HEK293 (cell line): ENCODE results near the gene METTL23.

ENCODE experiments used
- CTCF ChIA-PET: fragments of 350-600 bp; formaldehyde crosslinking; extraction: SDS; loops from one replicate; lab custom pipeline; 2021; ENCODE audit warnings: antibody characterized with exemption; lab: Yijun Ruan, JAX
- POLR2A ChIA-PET: fragments of 300-600 bp; formaldehyde crosslinking; extraction: SDS; loops from one replicate; lab custom pipeline; 2020; ENCODE audit warnings: antibody characterized with exemption, inconsistent platforms; lab: Yijun Ruan, JAX
- H3K27ac ChIP-seq: fragments of 200-500 bp; sonication (Bioruptor generic); 2 replicates; pipeline ENCODE4 v1.5.1; 2014; ENCODE audit warnings: low read depth, low read length, control low read depth, inconsistent platforms; ENCODE audit errors: extremely low read depth
- H3K36me3 ChIP-seq, 2 experiments: fragments of 200-500 bp in 1 of 2; sonication (Bioruptor generic) in 1 of 2; 1 replicate in 1 of 2; 2 replicates in 1 of 2; pipeline ENCODE4 v1.5.1; 2014 to 2017; ENCODE audit warnings: inconsistent platforms in 2 of 2, low read length in 2 of 2; ENCODE audit not compliant: control insufficient read depth in 2 of 2, insufficient read depth in 1 of 2
- H3K4me1 ChIP-seq: fragments of 200-500 bp; sonication (Bioruptor generic); 2 replicates; pipeline ENCODE4 v1.5.1; 2014; ENCODE audit warnings: mild to moderate bottlenecking, low read length, inconsistent platforms; ENCODE audit not compliant: control insufficient read depth, insufficient read depth
- H3K4me3 ChIP-seq: 2 replicates; pipeline ENCODE4 v1.5.1; 2011; ENCODE audit warnings: low read depth, mild to moderate bottlenecking, control low read depth, low read length, moderate library complexity
- H3K9me3 ChIP-seq: fragments of 200-500 bp; sonication (Bioruptor generic); 2 replicates; pipeline ENCODE4 v1.5.1; 2014; ENCODE audit warnings: low read depth, low read length, inconsistent platforms; ENCODE audit not compliant: control insufficient read depth, insufficient read depth
- RBAK ChIP-seq: fragments of 450-650 bp; formaldehyde crosslinking; IDR thresholded peaks from 2 replicates; pipeline ENCODE4 v1.5.1; 2016; ENCODE audit warnings: missing biosample characterization, missing genetic modification characterization
- ZNF354C ChIP-seq: fragments of 450-650 bp; formaldehyde crosslinking; IDR thresholded peaks from 2 replicates; pipeline ENCODE4 v1.5.1; 2016; ENCODE audit warnings: missing biosample characterization, missing genetic modification characterization, low read depth, borderline replicate concordance
- ZNF530 ChIP-seq: fragments of 450-650 bp; formaldehyde crosslinking; IDR thresholded peaks from 2 replicates; pipeline ENCODE4 v1.5.1; 2016; ENCODE audit warnings: low read depth, missing biosample characterization, missing genetic modification characterization
- ZNF600 ChIP-seq: fragments of 450-650 bp; formaldehyde crosslinking; IDR thresholded peaks from 2 replicates; pipeline ENCODE4 v1.5.1; 2016; ENCODE audit warnings: missing biosample characterization, missing genetic modification characterization
- ZNF658 ChIP-seq: fragments of 450-650 bp; formaldehyde crosslinking; IDR thresholded peaks from 2 replicates; pipeline ENCODE4; 2016; ENCODE audit warnings: missing biosample characterization, missing genetic modification characterization
- ZNF677 ChIP-seq: fragments of 450-650 bp; IDR thresholded peaks from 2 replicates; pipeline ENCODE4 v1.5.0; 2018; ENCODE audit warnings: missing biosample characterization, mild to moderate bottlenecking, missing genetic modification characterization, moderate library complexity
- ZNF701 ChIP-seq: fragments of 450-650 bp; formaldehyde crosslinking; IDR thresholded peaks from 2 replicates; pipeline ENCODE4 v1.5.1; 2016; ENCODE audit warnings: missing biosample characterization, missing genetic modification characterization
- ZSCAN30 ChIP-seq: fragments of 450-650 bp; IDR thresholded peaks from 2 replicates; pipeline ENCODE4 v1.5.1; 2018; ENCODE audit warnings: missing biosample characterization, mild to moderate bottlenecking, missing genetic modification characterization, moderate library complexity
- TF ChIP-seq, protein P1 (sequence below): fragments of 450-650 bp; formaldehyde crosslinking; IDR thresholded peaks from 2 replicates; pipeline ENCODE4 v1.5.1; 2016; ENCODE audit warnings: missing biosample characterization, missing genetic modification characterization, borderline replicate concordance
- TF ChIP-seq, protein P2 (sequence below): fragments of 450-650 bp; formaldehyde crosslinking; IDR thresholded peaks from 2 replicates; pipeline ENCODE4 v1.5.1; 2016; ENCODE audit warnings: missing biosample characterization, missing genetic modification characterization
- TF ChIP-seq, protein P3 (sequence below): fragments of 450-650 bp; formaldehyde crosslinking; IDR thresholded peaks from 2 replicates; pipeline ENCODE4 v1.5.1; 2016; ENCODE audit warnings: missing biosample characterization, missing genetic modification characterization
- TF ChIP-seq, protein P4 (sequence below): fragments of 450-650 bp; formaldehyde crosslinking; IDR thresholded peaks from 2 replicates; pipeline ENCODE4 v1.5.1; 2016; ENCODE audit warnings: missing biosample characterization, missing genetic modification characterization
- TF ChIP-seq, protein P5 (sequence below): fragments of 450-650 bp; formaldehyde crosslinking; IDR thresholded peaks from 2 replicates; pipeline ENCODE4 v1.5.1; 2016; ENCODE audit warnings: missing biosample characterization, missing genetic modification characterization
- TF ChIP-seq, protein P6 (sequence below): fragments of 450-650 bp; IDR thresholded peaks from 2 replicates; pipeline ENCODE4 v1.5.1; 2018; ENCODE audit warnings: missing biosample characterization, missing genetic modification characterization
- TF ChIP-seq, protein P7 (sequence below): fragments of 450-650 bp; formaldehyde crosslinking; IDR thresholded peaks from 2 replicates; pipeline ENCODE4 v1.5.1; 2016; ENCODE audit warnings: missing biosample characterization, missing genetic modification characterization

The METTL23 gene

DNA sequence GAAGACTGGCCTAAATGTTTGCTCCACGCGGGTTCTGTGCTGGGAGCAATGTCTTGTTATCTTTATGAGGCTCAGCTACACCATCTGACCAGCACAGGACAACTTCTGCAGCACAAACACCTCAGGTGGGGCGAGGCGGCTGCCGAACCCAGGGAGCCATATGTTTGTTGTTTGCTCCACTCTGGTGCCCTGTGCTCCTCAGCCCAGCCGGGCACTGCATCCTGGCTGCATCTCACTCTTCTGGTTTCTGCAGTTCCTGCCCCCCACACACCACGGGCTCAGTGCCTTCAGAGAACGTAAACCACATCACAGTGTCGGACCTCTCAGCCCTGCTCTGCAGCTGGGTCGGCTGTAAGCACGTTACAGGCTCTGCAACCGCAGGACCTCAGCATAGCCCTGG lies 48.3 kb upstream of the METTL23 start (continued):
- TF ChIP-seq, protein P1, sequence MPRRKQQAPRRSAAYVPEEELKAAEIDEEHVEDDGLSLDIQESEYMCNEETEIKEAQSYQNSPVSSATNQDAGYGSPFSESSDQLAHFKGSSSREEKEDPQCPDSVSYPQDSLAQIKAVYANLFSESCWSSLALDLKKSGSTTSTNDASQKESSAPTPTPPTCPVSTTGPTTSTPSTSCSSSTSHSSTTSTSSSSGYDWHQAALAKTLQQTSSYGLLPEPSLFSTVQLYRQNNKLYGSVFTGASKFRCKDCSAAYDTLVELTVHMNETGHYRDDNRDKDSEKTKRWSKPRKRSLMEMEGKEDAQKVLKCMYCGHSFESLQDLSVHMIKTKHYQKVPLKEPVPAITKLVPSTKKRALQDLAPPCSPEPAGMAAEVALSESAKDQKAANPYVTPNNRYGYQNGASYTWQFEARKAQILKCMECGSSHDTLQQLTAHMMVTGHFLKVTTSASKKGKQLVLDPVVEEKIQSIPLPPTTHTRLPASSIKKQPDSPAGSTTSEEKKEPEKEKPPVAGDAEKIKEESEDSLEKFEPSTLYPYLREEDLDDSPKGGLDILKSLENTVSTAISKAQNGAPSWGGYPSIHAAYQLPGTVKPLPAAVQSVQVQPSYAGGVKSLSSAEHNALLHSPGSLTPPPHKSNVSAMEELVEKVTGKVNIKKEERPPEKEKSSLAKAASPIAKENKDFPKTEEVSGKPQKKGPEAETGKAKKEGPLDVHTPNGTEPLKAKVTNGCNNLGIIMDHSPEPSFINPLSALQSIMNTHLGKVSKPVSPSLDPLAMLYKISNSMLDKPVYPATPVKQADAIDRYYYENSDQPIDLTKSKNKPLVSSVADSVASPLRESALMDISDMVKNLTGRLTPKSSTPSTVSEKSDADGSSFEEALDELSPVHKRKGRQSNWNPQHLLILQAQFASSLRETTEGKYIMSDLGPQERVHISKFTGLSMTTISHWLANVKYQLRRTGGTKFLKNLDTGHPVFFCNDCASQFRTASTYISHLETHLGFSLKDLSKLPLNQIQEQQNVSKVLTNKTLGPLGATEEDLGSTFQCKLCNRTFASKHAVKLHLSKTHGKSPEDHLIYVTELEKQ (tag by site-specific recombination) = no peak
- TF ChIP-seq ZNF658 (no peak), ZNF600 (tag by site-specific recombination) (peak; percentile 80), ZNF354C (no peak)
- TF ChIP-seq, protein P2, sequence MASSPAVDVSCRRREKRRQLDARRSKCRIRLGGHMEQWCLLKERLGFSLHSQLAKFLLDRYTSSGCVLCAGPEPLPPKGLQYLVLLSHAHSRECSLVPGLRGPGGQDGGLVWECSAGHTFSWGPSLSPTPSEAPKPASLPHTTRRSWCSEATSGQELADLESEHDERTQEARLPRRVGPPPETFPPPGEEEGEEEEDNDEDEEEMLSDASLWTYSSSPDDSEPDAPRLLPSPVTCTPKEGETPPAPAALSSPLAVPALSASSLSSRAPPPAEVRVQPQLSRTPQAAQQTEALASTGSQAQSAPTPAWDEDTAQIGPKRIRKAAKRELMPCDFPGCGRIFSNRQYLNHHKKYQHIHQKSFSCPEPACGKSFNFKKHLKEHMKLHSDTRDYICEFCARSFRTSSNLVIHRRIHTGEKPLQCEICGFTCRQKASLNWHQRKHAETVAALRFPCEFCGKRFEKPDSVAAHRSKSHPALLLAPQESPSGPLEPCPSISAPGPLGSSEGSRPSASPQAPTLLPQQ (tag by site-specific recombination) = no peak
- TF ChIP-seq, protein P3, sequence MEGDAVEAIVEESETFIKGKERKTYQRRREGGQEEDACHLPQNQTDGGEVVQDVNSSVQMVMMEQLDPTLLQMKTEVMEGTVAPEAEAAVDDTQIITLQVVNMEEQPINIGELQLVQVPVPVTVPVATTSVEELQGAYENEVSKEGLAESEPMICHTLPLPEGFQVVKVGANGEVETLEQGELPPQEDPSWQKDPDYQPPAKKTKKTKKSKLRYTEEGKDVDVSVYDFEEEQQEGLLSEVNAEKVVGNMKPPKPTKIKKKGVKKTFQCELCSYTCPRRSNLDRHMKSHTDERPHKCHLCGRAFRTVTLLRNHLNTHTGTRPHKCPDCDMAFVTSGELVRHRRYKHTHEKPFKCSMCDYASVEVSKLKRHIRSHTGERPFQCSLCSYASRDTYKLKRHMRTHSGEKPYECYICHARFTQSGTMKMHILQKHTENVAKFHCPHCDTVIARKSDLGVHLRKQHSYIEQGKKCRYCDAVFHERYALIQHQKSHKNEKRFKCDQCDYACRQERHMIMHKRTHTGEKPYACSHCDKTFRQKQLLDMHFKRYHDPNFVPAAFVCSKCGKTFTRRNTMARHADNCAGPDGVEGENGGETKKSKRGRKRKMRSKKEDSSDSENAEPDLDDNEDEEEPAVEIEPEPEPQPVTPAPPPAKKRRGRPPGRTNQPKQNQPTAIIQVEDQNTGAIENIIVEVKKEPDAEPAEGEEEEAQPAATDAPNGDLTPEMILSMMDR (tag by site-specific recombination) = no peak
- TF ChIP-seq, protein P4, sequence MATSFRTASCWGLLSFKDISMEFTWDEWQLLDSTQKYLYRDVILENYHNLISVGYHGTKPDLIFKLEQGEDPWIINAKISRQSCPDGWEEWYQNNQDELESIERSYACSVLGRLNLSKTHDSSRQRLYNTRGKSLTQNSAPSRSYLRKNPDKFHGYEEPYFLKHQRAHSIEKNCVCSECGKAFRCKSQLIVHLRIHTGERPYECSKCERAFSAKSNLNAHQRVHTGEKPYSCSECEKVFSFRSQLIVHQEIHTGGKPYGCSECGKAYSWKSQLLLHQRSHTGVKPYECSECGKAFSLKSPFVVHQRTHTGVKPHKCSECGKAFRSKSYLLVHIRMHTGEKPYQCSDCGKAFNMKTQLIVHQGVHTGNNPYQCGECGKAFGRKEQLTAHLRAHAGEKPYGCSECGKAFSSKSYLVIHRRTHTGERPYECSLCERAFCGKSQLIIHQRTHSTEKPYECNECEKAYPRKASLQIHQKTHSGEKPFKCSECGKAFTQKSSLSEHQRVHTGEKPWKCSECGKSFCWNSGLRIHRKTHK (tag by site-specific recombination) = no peak
- TF ChIP-seq, protein P5, sequence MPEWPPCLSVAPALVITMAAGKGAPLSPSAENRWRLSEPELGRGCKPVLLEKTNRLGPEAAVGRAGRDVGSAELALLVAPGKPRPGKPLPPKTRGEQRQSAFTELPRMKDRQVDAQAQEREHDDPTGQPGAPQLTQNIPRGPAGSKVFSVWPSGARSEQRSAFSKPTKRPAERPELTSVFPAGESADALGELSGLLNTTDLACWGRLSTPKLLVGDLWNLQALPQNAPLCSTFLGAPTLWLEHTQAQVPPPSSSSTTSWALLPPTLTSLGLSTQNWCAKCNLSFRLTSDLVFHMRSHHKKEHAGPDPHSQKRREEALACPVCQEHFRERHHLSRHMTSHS (tag by site-specific recombination) = no peak

DNA sequence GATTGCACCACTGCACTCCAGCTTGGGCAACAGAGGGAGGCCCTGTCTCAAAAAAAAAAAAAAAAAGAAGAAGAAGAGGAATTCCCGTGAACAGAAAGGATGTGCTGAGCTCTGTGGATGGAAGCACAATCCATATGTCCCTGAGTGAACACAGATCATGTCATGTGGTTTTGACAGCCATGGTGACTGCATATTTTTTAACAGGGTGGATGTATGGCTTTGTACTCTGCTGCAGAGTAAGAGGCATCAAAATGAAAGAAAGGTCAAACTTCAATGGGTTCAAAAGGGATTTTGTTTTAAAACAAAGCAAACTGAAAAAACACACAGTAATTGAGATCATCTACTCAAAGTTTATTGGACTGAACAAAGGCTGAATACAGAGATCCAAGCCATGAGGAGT lies 47.4 kb upstream of the METTL23 start:
- Histone ChIP-seq H3K4me1 (no peaks in the 10 kb centered on the region), H3K36me3 (peaks cover 0 to 44% of the 10 kb centered on the region in 2 experiments; a peak in 2 of 3 replicates), H3K9me3 (no peaks in the 10 kb centered on the region), H3K27ac (no peak overlapping the region), H3K4me3 (no peak overlapping the region)
- ChIA-PET CTCF (interaction anchor here (0.7 to 0.9 kb wide), 3 partner anchors 34 to 156 kb away, joined by 3 to 5 read pairs (median 3); no protein-coding TSS in a partner anchor), POLR2A (no interaction called here)
- TF ChIP-seq RBAK (tag by site-specific recombination) = no peak
- no peak for TF ChIP-seq ZNF530 (tag by site-specific recombination)
- no peak for TF ChIP-seq ZNF701
- TF ChIP-seq, protein P6, sequence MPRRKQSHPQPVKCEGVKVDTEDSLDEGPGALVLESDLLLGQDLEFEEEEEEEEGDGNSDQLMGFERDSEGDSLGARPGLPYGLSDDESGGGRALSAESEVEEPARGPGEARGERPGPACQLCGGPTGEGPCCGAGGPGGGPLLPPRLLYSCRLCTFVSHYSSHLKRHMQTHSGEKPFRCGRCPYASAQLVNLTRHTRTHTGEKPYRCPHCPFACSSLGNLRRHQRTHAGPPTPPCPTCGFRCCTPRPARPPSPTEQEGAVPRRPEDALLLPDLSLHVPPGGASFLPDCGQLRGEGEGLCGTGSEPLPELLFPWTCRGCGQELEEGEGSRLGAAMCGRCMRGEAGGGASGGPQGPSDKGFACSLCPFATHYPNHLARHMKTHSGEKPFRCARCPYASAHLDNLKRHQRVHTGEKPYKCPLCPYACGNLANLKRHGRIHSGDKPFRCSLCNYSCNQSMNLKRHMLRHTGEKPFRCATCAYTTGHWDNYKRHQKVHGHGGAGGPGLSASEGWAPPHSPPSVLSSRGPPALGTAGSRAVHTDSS (tag by site-specific recombination) = no peak
- TF ChIP-seq, protein P7, sequence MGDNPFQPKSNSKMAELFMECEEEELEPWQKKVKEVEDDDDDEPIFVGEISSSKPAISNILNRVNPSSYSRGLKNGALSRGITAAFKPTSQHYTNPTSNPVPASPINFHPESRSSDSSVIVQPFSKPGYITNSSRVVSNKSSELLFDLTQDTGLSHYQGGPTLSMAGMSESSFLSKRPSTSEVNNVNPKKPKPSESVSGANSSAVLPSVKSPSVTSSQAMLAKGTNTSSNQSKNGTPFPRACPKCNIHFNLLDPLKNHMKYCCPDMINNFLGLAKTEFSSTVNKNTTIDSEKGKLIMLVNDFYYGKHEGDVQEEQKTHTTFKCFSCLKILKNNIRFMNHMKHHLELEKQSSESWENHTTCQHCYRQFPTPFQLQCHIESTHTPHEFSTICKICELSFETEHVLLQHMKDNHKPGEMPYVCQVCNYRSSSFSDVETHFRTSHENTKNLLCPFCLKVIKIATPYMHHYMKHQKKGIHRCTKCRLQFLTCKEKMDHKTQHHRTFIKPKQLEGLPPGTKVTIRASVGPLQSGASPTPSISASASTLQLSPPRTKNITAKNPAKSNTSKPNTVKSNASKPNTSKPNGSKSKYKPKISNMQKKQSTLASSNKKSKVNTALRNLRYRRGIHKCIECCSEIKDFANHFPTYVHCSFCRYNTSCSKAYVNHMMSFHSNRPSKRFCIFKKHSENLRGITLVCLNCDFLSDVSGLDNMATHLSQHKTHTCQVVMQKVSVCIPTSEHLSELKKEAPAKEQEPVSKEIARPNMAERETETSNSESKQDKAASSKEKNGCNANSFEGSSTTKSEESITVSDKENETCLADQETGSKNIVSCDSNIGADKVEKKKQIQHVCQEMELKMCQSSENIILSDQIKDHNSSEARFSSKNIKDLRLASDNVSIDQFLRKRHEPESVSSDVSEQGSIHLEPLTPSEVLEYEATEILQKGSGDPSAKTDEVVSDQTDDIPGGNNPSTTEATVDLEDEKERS = no peak
- TF ChIP-seq ZNF677 (tag by site-specific recombination) = no peak
- TF ChIP-seq ZSCAN30 (tag by site-specific recombination) = no peak
